OCI-LY1 (cell line): Measurements from ENCODE around the gene RHEBL1.

Source experiments
- H2AFZ ChIP-seq: fragments of 200-600 bp; sonication (generic), shearing (Covaris generic); 2 replicates; pipeline ENCODE4 v1.6.0; 2014; ENCODE audit warnings: antibody characterized with exemption, mild to moderate bottlenecking, low read length
- H3F3A ChIP-seq: fragments of 200-600 bp; sonication (generic), shearing (Covaris generic); 2 replicates; pipeline ENCODE4 v1.6.0; 2014; ENCODE audit warnings: mild to moderate bottlenecking, antibody characterized with exemption, low read length, moderate library complexity; ENCODE audit not compliant: insufficient read depth
- H3K27ac ChIP-seq: fragments of 200-600 bp; sonication (generic); 2 replicates; pipeline ENCODE4 v1.5.1; 2014; ENCODE audit warnings: low read length, mixed run types, mild to moderate bottlenecking, low read depth; ENCODE audit not compliant: poor library complexity, severe bottlenecking
- H3K27me3 ChIP-seq: fragments of 200-600 bp; sonication (generic); 2 replicates; pipeline ENCODE4 v1.6.0; 2014; ENCODE audit warnings: antibody characterized with exemption, mild to moderate bottlenecking, low read length, moderate library complexity; ENCODE audit not compliant: insufficient read depth
- H3K36me3 ChIP-seq: fragments of 200-600 bp; sonication (generic); 2 replicates; pipeline ENCODE4 v1.6.1; 2014; ENCODE audit warnings: mild to moderate bottlenecking, antibody characterized with exemption, low read length, moderate library complexity, mixed read lengths; ENCODE audit not compliant: insufficient read depth
- H3K4me1 ChIP-seq: fragments of 200-600 bp; sonication (generic); 2 replicates; pipeline ENCODE4 v1.5.1; 2014; ENCODE audit warnings: mild to moderate bottlenecking, low read length, moderate library complexity; ENCODE audit not compliant: insufficient read depth, severe bottlenecking
- H3K4me2 ChIP-seq: fragments of 200-600 bp; sonication (generic), shearing (Covaris generic); 2 replicates; pipeline ENCODE4 v1.6.1; 2014; ENCODE audit warnings: low read length
- H3K4me3 ChIP-seq: fragments of 200-600 bp; sonication (generic); 2 replicates; pipeline ENCODE4 v1.5.1; 2014; ENCODE audit warnings: low read length, low read depth, mild to moderate bottlenecking, mixed read lengths; ENCODE audit not compliant: poor library complexity, severe bottlenecking
- H3K79me2 ChIP-seq: fragments of 200-600 bp; shearing (Covaris generic); 2 replicates; pipeline ENCODE4 v1.6.1; 2016; ENCODE audit warnings: mixed run types, low read length, mixed read lengths; ENCODE audit not compliant: insufficient read depth
- H3K9ac ChIP-seq: fragments of 200-600 bp; sonication (generic), shearing (Covaris generic); 2 replicates; pipeline ENCODE4 v1.6.1; 2014; ENCODE audit warnings: mild to moderate bottlenecking, low read length, mixed read lengths
- H3K9me2 ChIP-seq: fragments of 200-600 bp; sonication (generic), shearing (Covaris generic); 2 replicates; pipeline ENCODE4 v1.6.1; 2014; ENCODE audit warnings: low read depth, mild to moderate bottlenecking, low read length, mixed read lengths
- H3K9me3 ChIP-seq: fragments of 200-600 bp; shearing (Covaris generic); 2 replicates; pipeline ENCODE4 v1.6.1; 2014; ENCODE audit warnings: low read length, mixed read lengths
- H4K20me1 ChIP-seq: fragments of 200-600 bp; sonication (generic), shearing (Covaris generic); 2 replicates; pipeline ENCODE4 v1.6.0; 2016; ENCODE audit warnings: mild to moderate bottlenecking, low read length; ENCODE audit not compliant: insufficient read depth
- CTCF ChIP-seq: fragments of 200-600 bp; sonication (generic), shearing (Covaris generic); IDR thresholded peaks from 2 replicates; pipeline ENCODE4 v1.5.1; 2017; ENCODE audit warnings: mild to moderate bottlenecking, antibody characterized with exemption, low read length, moderate library complexity, mixed read lengths
- EZH2 ChIP-seq: fragments of 200-600 bp; sonication (generic), shearing (Covaris generic); IDR thresholded peaks from 2 replicates; pipeline ENCODE4 v1.8.0; 2017; ENCODE audit warnings: borderline replicate concordance, mixed run types, mild to moderate bottlenecking, antibody characterized with exemption, low read length, moderate library complexity, mixed read lengths

Gene RHEBL1

GRCh38 chr12:49059045-49059298 lies 10.8 kb downstream of the RHEBL1 start:
- no peak for TF ChIP-seq CTCF
- no peak for TF ChIP-seq EZH2
- Histone ChIP-seq H3K27ac (no peak overlapping the region), H4K20me1 (0 out of 2 replicates have a peak, but pooled peaks cover 2% of the 10 kb centered on the region), H2AFZ (no peak overlapping the region), H3K79me2 (peaks cover 56% of the 10 kb centered on the region), H3K9me2 (no peaks in the 10 kb centered on the region), H3K4me2 (peak overlapping the region; percentile 99), H3K4me1 (peaks cover 54% of the 10 kb centered on the region), H3K4me3 (peak overlapping the region; percentile 76), H3K27me3 (no peaks in the 10 kb centered on the region), H3K9ac (peak overlapping the region; percentile 89), H3K36me3 (peaks cover 18% of the 10 kb centered on the region; the same call in 1 of the 2 replicates), H3F3A (no peaks in the 10 kb centered on the region), H3K9me3 (no peaks in the 10 kb centered on the region)

GRCh38 chr12:49058366-49059044 lies 11.3 kb downstream of the RHEBL1 start:
- H3K9ac ChIP-seq, result peak overlapping the region; percentile 89
- H3K4me2 ChIP-seq, result peak overlapping the region; percentile 99
- peaks cover 23% of the 10 kb centered on the region; the same call in 1 of the 2 replicates for H3K36me3 ChIP-seq
- H3K27me3 ChIP-seq, result no peaks in the 10 kb centered on the region
- peaks cover 56% of the 10 kb centered on the region for H3K79me2 ChIP-seq
- no peak for TF ChIP-seq EZH2
- H3F3A ChIP-seq, result no peaks in the 10 kb centered on the region
- no peak overlapping the region for H2AFZ ChIP-seq
- H4K20me1 ChIP-seq, result 0 out of 2 replicates have a peak, but pooled peaks cover 2% of the 10 kb centered on the region
- no peak overlapping the region for H3K27ac ChIP-seq
- peak overlapping the region; percentile 76 for H3K4me3 ChIP-seq
- H3K9me3 ChIP-seq, result no peaks in the 10 kb centered on the region
- peaks cover 50% of the 10 kb centered on the region for H3K4me1 ChIP-seq
- no peaks in the 10 kb centered on the region for H3K9me2 ChIP-seq

- Histone ChIP-seq H3K36me3 (peaks cover 29% of the 10 kb centered on the region), H3K9ac (peak overlapping the region; percentile 89), H3K4me2 (peak overlapping the region; percentile 99), H3K79me2 (peaks cover 56% of the 10 kb centered on the region), H3K9me2 (no peaks in the 10 kb centered on the region), H3F3A (no peaks in the 10 kb centered on the region), H3K4me1 (peaks cover 48% of the 10 kb centered on the region), H3K9me3 (no peaks in the 10 kb centered on the region), H3K27me3 (no peaks in the 10 kb centered on the region), H4K20me1 (0 out of 2 replicates have a peak, but pooled peaks cover 2% of the 10 kb centered on the region), H3K4me3 (peak overlapping the region; percentile 76), H2AFZ (no peak overlapping the region), H3K27ac (no peak overlapping the region)
- TF ChIP-seq CTCF (no peak), EZH2 (no peak)
These were observed 11.9 kb downstream of the RHEBL1 start for GRCh38 chr12:49057888-49058287.
